Spleen (tissue), 7 donors: ENCODE measurements around the gene KIF26B.

Source experiments
- POLR2A ChIP-seq, 3 donors: fragments of 450-650 bp; IDR thresholded peaks; one replicate each; pipeline ENCODE4 v1.5.1; 2017; ENCODE audit warnings: antibody characterized with exemption in 3 of 3, mild to moderate bottlenecking in 1 of 3
- TF ChIP-seq, protein P1 (sequence below), 11 experiments: fragments of 200-600 bp in 7 of 11; fragments of 450-650 bp in 4 of 11; sonication (generic) in 4 of 11; IDR thresholded peaks in 8 of 11; conservative IDR thresholded peaks in 3 of 11; 1 replicate in 7 of 11; 2 replicates in 4 of 11; pipeline versions ENCODE4 v1.4.0 to v1.8.0; 2016 to 2021; ENCODE audit warnings: antibody characterized with exemption in 11 of 11, inconsistent platforms in 4 of 11, mild to moderate bottlenecking in 1 of 11
- donor health status: DM: no; HTN: no; CAD: no; lungs with moderate emphysema.
- donor health status: DM: no; HTN: no; CAD: no.
- donor health status: DM: no; HTN: no; CAD: no.

DNA sequence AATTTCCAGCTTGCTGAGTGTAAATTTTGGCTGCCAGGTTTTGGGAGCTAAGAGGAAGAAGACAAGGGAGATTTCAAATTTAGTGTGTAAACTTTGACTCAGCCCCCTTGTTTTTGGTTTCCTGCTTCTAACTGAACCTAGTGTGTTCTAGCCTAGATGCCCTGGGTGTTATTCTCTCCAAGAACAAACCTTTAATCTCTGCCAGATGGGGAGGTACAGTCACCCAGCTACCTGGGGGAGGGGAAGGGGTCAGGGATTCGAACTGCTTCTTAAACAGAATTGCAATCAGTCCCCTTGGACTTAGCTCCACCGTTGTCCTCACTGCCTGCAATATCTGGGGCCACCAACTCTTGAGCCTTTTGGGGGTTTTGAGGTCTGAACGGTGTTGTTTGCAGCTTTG lies 238.9 kb downstream of the KIF26B start:
- TF ChIP-seq, protein P1, sequence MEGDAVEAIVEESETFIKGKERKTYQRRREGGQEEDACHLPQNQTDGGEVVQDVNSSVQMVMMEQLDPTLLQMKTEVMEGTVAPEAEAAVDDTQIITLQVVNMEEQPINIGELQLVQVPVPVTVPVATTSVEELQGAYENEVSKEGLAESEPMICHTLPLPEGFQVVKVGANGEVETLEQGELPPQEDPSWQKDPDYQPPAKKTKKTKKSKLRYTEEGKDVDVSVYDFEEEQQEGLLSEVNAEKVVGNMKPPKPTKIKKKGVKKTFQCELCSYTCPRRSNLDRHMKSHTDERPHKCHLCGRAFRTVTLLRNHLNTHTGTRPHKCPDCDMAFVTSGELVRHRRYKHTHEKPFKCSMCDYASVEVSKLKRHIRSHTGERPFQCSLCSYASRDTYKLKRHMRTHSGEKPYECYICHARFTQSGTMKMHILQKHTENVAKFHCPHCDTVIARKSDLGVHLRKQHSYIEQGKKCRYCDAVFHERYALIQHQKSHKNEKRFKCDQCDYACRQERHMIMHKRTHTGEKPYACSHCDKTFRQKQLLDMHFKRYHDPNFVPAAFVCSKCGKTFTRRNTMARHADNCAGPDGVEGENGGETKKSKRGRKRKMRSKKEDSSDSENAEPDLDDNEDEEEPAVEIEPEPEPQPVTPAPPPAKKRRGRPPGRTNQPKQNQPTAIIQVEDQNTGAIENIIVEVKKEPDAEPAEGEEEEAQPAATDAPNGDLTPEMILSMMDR (IDR thresholded peaks at IDR 0.05 in 8 of 11, conservative IDR thresholded peaks at IDR 0.05 in 3 of 11) = no peak
- no peak for TF ChIP-seq POLR2A (IDR thresholded peaks at IDR 0.05)
